ENCODE data around the gene HIPK4. TPM values are rescaled to one million over a fixed set of nuclear protein-coding genes. Genes with fewer than 3 reads are reported as not detected.

Gene HIPK4
- total and polyA plus RNA-seq, 2 of the 4 experiments (the other 2 are of a cell fraction): 0.12 to 0.18 TPM

DNA sequence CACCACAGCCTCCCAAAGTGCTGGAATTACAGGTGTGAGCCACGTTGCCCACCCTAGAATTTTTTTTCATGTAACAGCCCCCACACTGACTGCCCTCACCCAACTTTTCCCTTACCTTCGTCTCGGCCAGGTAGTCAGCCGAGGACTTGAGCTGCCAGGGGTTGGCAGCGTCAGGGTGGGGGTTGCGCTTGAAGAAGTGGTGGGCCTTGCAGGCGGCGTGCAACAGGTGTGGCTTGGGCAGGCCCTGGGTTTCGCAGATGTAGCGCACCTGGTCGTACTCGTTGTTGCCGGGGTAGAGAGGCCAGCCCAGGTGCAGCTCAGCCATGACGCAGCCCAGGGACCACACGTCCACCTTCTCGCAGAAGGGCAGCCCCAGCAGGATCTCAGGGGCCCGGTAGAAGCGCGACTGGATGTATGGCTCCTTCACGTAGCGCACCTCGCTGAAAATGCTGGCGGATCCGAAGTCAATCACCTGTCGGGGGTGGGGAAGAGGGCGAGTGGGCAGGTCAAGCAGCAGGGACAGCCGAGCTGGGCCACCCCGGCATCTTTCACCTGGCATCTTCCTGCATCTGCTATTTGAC, 6.2 kb downstream of the HIPK4 start:
- H3K9me3 ChIP-seq (ENCODE audit: control insufficient read depth, insufficient read depth, low read length): no peaks in the 10 kb centered on the region
- H4K5ac ChIP-seq (ENCODE audit: low read depth, low read length): no peak overlapping the region
- intact Hi-C loops (cut with micrococcal nuclease): no loop called here
- in situ Hi-C loops (cut with MboI; ENCODE audit: low sequenced_read_pairs): no loop called here
- no peak overlapping the region for H3K18ac ChIP-seq (ENCODE audit: low read depth, low read length)
- ATAC-seq (ENCODE audit: low read depth) (no peak), DNase-seq (no peak)
- no peaks in the 10 kb centered on the region for H3K79me1 ChIP-seq (ENCODE audit: low read depth in 1 of 2, low read length in 2 of 2)
- H3K4me1 ChIP-seq (ENCODE audit: control insufficient read depth, insufficient read depth, low read length): no peaks in the 10 kb centered on the region
- no peak overlapping the region for H3K9ac ChIP-seq (ENCODE audit: low read depth, low read length)
- no peak overlapping the region for H2BK120ac ChIP-seq (ENCODE audit: low read depth, low read length)
- no peak overlapping the region for H2AK5ac ChIP-seq (ENCODE audit: low read depth, low read length)
- no peak overlapping the region for H3K23ac ChIP-seq (ENCODE audit: low read depth, low read length)
- no peak overlapping the region for H2BK20ac ChIP-seq (ENCODE audit: low read depth, low read length)
- POLR2A ChIA-PET (ENCODE audit: unreplicated experiment): no interaction called here
- no peak overlapping the region for H3K56ac ChIP-seq (ENCODE audit: extremely low read depth, insufficient read depth, low read length)
- CTCF ChIA-PET: no interaction called here
- no peak overlapping the region for H4K91ac ChIP-seq (ENCODE audit: insufficient read depth, low read depth, low read length)
- H2AK9ac ChIP-seq (replicated peaks; ENCODE audit: low read depth, low read length, poor library complexity): no peak overlapping the region
- no peak overlapping the region for H3K4me2 ChIP-seq (ENCODE audit: low read depth, low read length)
- H3K4ac ChIP-seq (ENCODE audit: low read depth, low read length): no peak overlapping the region
- TF ChIP-seq BHLHE40 (IDR thresholded peaks at IDR 0.05; ENCODE audit: low read depth, low read length): no peak
- TF ChIP-seq RCOR1 (IDR thresholded peaks at IDR 0.05; ENCODE audit: insufficient replicate concordance, low read length): no peak
- no peak for TF ChIP-seq MAZ (IDR thresholded peaks at IDR 0.05; ENCODE audit: borderline replicate concordance, low read depth, low read length)
- TF ChIP-seq, protein P1, sequence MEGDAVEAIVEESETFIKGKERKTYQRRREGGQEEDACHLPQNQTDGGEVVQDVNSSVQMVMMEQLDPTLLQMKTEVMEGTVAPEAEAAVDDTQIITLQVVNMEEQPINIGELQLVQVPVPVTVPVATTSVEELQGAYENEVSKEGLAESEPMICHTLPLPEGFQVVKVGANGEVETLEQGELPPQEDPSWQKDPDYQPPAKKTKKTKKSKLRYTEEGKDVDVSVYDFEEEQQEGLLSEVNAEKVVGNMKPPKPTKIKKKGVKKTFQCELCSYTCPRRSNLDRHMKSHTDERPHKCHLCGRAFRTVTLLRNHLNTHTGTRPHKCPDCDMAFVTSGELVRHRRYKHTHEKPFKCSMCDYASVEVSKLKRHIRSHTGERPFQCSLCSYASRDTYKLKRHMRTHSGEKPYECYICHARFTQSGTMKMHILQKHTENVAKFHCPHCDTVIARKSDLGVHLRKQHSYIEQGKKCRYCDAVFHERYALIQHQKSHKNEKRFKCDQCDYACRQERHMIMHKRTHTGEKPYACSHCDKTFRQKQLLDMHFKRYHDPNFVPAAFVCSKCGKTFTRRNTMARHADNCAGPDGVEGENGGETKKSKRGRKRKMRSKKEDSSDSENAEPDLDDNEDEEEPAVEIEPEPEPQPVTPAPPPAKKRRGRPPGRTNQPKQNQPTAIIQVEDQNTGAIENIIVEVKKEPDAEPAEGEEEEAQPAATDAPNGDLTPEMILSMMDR (conservative IDR thresholded peaks at IDR 0.05; ENCODE audit: low read depth, low read length): no peak
- TF ChIP-seq SMC3 (IDR thresholded peaks at IDR 0.05; ENCODE audit: low read depth, low read length): no peak
- TF ChIP-seq, protein P2, sequence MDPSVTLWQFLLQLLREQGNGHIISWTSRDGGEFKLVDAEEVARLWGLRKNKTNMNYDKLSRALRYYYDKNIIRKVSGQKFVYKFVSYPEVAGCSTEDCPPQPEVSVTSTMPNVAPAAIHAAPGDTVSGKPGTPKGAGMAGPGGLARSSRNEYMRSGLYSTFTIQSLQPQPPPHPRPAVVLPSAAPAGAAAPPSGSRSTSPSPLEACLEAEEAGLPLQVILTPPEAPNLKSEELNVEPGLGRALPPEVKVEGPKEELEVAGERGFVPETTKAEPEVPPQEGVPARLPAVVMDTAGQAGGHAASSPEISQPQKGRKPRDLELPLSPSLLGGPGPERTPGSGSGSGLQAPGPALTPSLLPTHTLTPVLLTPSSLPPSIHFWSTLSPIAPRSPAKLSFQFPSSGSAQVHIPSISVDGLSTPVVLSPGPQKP (IDR thresholded peaks at IDR 0.05; ENCODE audit: borderline replicate concordance, low read depth, low read length): no peak
- TF ChIP-seq, protein P3, sequence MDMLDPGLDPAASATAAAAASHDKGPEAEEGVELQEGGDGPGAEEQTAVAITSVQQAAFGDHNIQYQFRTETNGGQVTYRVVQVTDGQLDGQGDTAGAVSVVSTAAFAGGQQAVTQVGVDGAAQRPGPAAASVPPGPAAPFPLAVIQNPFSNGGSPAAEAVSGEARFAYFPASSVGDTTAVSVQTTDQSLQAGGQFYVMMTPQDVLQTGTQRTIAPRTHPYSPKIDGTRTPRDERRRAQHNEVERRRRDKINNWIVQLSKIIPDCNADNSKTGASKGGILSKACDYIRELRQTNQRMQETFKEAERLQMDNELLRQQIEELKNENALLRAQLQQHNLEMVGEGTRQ (IDR thresholded peaks at IDR 0.05; ENCODE audit: low read depth, low read length): no peak
- no peak for TF ChIP-seq CHD1 (IDR thresholded peaks at IDR 0.05; ENCODE audit: low read depth, low read length)
- TF ChIP-seq NFE2L2 (IDR thresholded peaks at IDR 0.05; ENCODE audit: low read depth, low read length): no peak
- TF ChIP-seq MXI1 (IDR thresholded peaks at IDR 0.05; ENCODE audit: borderline replicate concordance, low read depth, low read length): no peak
- no peak for TF ChIP-seq FOS (IDR thresholded peaks at IDR 0.05; ENCODE audit: low read depth, low read length)
- no peak for TF ChIP-seq POLR2A (IDR thresholded peaks at IDR 0.05; ENCODE audit: low read depth, low read length)
- TF ChIP-seq RAD21 (IDR thresholded peaks at IDR 0.05; ENCODE audit: low read length): no peak
- no peak for TF ChIP-seq CEBPB (IDR thresholded peaks at IDR 0.05; ENCODE audit: low read depth, low read length)
- TF ChIP-seq RFX5 (IDR thresholded peaks at IDR 0.05; ENCODE audit: low read depth, low read length): no peak
- TF ChIP-seq MAFK (IDR thresholded peaks at IDR 0.05; ENCODE audit: low read depth, low read length): no peak
- dilution Hi-C loops (cut with HindIII; ENCODE audit: low sequenced_read_pairs, unreplicated experiment): no loop called here
- no peak overlapping the region for H2BK15ac ChIP-seq (ENCODE audit: low read depth, low read length)
- H4K8ac ChIP-seq (ENCODE audit: low read depth in 2 of 2, low read length in 2 of 2): no peak overlapping the region
- peaks cover 15% of the 10 kb centered on the region for H3K36me3 ChIP-seq (ENCODE audit: control insufficient read depth, insufficient read depth, low read length)
- no peaks in the 10 kb centered on the region for H3K9me1 ChIP-seq (ENCODE audit: insufficient read depth, low read length)
- H3K14ac ChIP-seq (replicated peaks; ENCODE audit: low read depth, low read length): no peak overlapping the region
- H3K27me3 ChIP-seq (ENCODE audit: control insufficient read depth, insufficient read depth, low read length): no peaks in the 10 kb centered on the region; the same call in 1 of the 2 replicates
- 78% methylated on average over 21 of the region's 28 CpGs; no CpG with 5 or more reads in 1 of the 2 experiments for WGBS, 2 experiments (ENCODE audit: extremely low coverage in 2 of 2, insufficient read length in 1 of 2)
- no peak overlapping the region for H2AFZ ChIP-seq (replicated peaks; ENCODE audit: low read length, poor library complexity)
- no peak overlapping the region for H3K4me3 ChIP-seq (ENCODE audit: insufficient read depth, low read depth, low read length)
- BruUV-seq (replicated peaks): no TSS peak
- H4K20me1 ChIP-seq (ENCODE audit: insufficient read depth, low read length): no peaks in the 10 kb centered on the region
- no peak overlapping the region for H3K27ac ChIP-seq (ENCODE audit: insufficient read depth, low read length)
- no peak overlapping the region for H2BK5ac ChIP-seq (ENCODE audit: low read depth, low read length, poor library complexity, severe bottlenecking)

Measured in IMR-90 (cell line).